Upper lobe of left lung (tissue), 4 donors: ENCODE measurements around the gene GRIK1.

ENCODE experiments used
- CTCF ChIP-seq, 6 experiments: fragments of 450-650 bp in 4 of 6; fragments of 200-600 bp in 2 of 6; sonication (generic) in 2 of 6; IDR thresholded peaks; one replicate each; pipeline ENCODE4 v1.5.1; 2016 to 2019; ENCODE audit warnings: antibody characterized with exemption in 6 of 6
- POLR2A ChIP-seq, 4 donors: fragments of 450-650 bp; IDR thresholded peaks; one replicate each; pipeline ENCODE4 v1.5.1; 2016 to 2017; ENCODE audit warnings: antibody characterized with exemption in 4 of 4, mild to moderate bottlenecking in 2 of 4
- POLR2AphosphoS5 ChIP-seq, 2 donors: sonication (generic); formaldehyde crosslinking; IDR thresholded peaks; one replicate each; pipeline ENCODE4 v1.5.1; 2017; ENCODE audit warnings: antibody characterized with exemption in 2 of 2

GRCh38 chr21:29638761-29639327 is 301.0 kb downstream of the GRIK1 start:
- TF ChIP-seq CTCF (IDR thresholded peaks at IDR 0.05) (no peak), POLR2A (IDR thresholded peaks at IDR 0.05) (no peak), POLR2AphosphoS5 (IDR thresholded peaks at IDR 0.05) (no peak)
